ENCODE measurements around the gene USP24.

DNA sequence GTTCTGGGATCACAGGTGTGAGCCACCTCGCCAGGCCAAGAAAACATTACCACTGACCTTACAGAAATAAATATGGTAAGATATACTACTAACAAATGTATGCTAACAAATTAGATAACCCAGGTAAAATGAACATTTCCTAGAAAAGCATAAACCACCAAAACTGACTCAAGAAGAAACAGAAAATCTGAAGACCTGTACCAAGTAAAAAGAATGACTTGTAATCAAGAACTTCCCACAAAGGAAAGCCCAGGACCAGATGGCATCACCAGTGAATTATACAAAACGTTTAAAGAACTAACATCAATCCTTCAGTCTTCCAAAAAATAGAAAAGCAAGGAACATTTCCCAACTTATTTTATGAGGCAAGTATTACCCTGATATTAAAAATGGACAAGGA is 29.3 kb downstream of the USP24 start:
- TF ChIP-seq POLR2A (IDR thresholded peaks at IDR 0.05) (no peak), POLR2AphosphoS5 (IDR thresholded peaks at IDR 0.05; ENCODE audit: insufficient read depth in 1 of 2, low read depth in 1 of 2) (no peak)
- TF ChIP-seq, protein P1, sequence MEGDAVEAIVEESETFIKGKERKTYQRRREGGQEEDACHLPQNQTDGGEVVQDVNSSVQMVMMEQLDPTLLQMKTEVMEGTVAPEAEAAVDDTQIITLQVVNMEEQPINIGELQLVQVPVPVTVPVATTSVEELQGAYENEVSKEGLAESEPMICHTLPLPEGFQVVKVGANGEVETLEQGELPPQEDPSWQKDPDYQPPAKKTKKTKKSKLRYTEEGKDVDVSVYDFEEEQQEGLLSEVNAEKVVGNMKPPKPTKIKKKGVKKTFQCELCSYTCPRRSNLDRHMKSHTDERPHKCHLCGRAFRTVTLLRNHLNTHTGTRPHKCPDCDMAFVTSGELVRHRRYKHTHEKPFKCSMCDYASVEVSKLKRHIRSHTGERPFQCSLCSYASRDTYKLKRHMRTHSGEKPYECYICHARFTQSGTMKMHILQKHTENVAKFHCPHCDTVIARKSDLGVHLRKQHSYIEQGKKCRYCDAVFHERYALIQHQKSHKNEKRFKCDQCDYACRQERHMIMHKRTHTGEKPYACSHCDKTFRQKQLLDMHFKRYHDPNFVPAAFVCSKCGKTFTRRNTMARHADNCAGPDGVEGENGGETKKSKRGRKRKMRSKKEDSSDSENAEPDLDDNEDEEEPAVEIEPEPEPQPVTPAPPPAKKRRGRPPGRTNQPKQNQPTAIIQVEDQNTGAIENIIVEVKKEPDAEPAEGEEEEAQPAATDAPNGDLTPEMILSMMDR (IDR thresholded peaks at IDR 0.05): no peak
